HG03159 (cell line): ENCODE results near the gene TM9SF3.
A peak's percentile ranks its signal among the peaks of the same experiment; 100 is the strongest.
"Not testable (repeated sequence)": the region's sequence is repeated elsewhere in the genome, so short reads cannot be mapped to it uniquely, and the experiment has no call there.

Experiments used
- ATAC-seq: cut with Tn5 transposase; IDR thresholded peaks from one replicate; pipeline ENCODE4 v1.9.1; 2021; ENCODE audit warnings: mild to moderate bottlenecking, moderate library complexity; ENCODE audit not compliant: unreplicated experiment

Gene TM9SF3

DNA sequence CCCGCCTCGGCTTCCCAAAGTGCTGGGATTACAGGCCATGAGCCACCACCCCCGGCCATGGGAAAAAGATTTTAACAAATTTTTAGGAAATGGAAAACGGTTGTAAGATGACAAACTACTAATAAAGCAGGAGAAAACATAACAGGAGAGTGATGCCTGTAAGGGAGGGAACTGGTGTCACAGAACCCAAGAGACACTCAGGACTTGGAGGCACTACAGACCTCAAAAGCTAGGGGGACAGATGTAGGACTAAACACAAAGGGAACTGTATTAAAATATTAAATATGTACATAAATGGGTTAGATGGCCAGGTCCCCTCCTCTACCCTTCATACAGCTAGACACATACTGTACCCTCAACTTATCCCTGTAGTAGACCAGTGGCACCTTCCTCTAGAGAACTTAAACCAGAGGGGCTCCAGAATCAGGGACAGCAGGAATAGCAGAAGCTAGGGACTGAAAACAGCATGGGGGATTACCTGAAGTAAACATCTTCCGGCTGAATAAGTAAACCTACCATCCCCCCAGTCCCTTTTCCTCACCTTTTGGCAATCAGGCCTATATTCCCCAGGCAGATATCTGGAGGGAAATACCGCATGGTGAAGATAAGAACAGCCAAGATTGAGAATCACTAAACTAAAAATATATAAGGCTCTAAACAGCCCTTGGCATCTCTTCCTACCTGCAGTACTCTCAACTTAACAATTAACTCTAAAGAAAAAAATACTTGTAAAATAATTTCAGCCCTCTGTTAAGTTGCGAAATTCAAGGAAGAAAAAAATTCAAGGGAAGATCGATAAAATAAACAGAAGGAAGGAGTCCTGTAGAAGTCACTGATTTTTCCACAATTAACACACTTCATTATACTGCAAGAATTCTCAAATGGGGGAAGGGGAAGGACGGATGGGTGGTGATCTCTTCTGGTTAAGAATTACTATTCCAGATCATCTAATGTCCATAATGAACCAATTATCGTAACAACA lies 15.5 kb downstream of the TM9SF3 start:
- no peak for ATAC-seq

DNA sequence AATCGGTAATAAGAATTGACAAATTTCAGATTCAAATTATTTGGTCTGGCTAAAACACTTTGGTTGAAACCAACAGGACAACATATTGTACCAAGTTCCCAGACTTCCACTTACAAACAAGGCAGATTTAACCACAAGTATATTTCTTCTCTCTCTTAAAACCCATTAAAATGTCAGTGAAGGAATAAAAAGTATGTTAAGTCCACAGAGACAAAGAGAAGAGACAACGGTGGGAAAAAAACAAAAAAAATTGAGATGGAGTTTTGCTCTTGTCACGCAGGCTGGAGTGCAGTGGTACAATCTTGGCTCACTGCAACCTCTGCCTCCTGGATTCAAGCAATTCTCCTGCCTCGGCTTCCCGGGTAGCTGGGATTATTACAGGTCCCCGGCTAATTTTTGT lies 16.3 kb downstream of the TM9SF3 start:
- ATAC-seq = no peak

DNA sequence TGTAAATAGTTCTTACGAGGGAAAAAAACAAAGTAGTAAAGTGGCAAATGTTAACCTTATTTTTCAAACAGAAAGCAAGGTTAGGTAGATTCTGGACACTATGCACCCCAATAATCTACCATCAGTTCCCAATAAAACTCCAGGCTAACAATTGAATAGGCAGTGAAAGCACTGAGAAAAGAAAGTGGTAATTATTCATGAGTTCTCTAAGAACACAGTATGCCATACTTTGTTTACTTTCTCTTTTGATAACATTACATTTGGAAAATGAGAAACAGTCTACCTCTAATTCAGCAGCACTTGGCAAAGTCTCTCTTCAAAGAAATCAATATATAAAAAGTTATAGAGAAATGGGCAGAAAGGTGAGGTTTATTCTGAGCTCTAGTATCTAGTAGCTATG lies 18.4 kb downstream of the TM9SF3 start:
- ATAC-seq = no peak

GRCh38 chr10:96565774-96566173 lies 21.0 kb downstream of the TM9SF3 start:
- no peak for ATAC-seq

- no peak for ATAC-seq
Measured at GRCh38 chr10:96560966-96561887, 25.6 kb downstream of the TM9SF3 start.

DNA sequence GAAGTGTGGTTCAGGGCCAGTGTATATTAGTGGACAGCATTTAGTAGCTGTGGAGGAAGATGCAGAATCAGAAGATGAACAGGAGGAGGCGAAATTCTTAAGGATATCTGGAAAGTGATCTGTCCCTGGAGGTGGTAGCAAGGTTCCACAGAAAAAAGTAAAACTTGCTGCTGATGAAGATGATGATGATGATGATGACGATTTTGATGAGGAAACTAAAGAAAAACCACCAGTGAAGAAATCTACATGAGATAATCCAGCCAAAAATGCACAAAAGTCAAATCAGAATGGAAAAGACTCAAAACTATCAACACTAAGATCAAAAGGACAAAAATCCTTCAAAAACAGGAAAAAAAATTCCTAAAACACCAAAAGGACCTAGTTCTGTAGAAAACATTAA lies 26.3 kb downstream of the TM9SF3 start:
- ATAC-seq = no peak

- ATAC-seq = no peak
Measured at GRCh38 chr10:96556003-96556402, 30.8 kb downstream of the TM9SF3 start.

GRCh38 chr10:96555330-96555729 lies 31.5 kb downstream of the TM9SF3 start:
- no peak for ATAC-seq

GRCh38 chr10:96548589-96548988 lies 38.2 kb downstream of the TM9SF3 start:
- ATAC-seq = no peak

DNA sequence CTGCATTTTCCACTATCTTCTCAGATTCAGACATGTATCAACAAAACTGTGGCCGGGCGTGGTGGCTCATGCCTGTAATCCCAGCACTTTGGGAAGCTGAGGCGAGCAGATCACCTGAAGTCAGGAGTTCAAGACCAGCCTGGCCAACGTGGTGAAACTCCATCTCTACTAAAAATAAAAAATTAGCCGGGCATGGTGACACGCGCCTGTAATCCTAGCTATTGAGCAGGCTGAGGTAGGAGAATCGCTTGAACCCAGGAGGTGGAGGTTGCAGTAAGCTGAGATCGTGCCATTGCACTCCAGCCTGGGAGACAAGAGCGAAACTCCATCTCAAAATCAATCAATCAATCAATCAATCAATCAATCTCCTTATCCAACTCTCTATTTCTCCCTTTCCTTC lies 41.3 kb downstream of the TM9SF3 start:
- not testable (repeated sequence) for ATAC-seq

- ATAC-seq = no peak
Measured at GRCh38 chr10:96541921-96542320, 44.9 kb downstream of the TM9SF3 start.

DNA sequence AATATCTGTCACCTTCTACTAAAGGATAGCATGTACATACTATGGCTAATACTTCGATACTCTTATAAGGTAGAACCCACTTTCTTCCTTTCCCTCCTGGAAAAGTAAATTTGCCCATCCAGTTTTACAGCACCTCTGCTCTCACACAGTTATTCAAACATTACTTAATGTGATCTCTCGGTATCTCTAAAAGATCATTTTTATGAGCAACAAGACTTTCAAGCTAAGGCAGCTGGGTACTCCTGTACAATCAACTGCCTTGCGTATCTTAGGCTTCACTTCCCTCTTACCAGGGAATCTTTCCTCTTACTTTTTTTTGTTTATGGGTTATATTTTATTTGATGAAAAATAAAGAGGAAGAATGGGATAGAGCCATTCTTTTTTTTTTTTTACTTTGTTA lies 46.6 kb downstream of the TM9SF3 start:
- ATAC-seq = no peak

DNA sequence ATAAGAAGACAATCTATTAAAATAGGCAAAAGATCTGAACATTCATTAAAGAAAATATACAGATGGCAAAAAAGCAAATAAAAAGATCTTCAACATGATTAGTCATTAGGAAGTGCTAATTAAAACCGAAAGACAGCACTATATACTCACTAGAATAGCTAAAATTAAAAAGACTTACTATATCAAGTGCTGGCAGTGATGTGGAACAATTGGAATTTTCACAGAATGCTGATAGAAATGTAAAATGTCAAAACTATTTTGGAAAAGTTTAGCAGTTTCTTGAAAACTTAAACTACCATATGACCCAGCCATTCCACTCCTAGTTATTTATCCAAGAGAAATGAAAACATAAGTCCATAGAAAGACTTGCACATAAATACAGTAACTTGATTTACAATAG lies 48.1 kb downstream of the TM9SF3 start:
- ATAC-seq = no peak

GRCh38 chr10:96536129-96536528 lies 50.7 kb downstream of the TM9SF3 start:
- ATAC-seq = no peak

- ATAC-seq = no peak
Measured at GRCh38 chr10:96532523-96532922, 54.3 kb downstream of the TM9SF3 start.

- ATAC-seq = no peak
Measured at GRCh38 chr10:96529634-96530279, 57.1 kb downstream of the TM9SF3 start.

DNA sequence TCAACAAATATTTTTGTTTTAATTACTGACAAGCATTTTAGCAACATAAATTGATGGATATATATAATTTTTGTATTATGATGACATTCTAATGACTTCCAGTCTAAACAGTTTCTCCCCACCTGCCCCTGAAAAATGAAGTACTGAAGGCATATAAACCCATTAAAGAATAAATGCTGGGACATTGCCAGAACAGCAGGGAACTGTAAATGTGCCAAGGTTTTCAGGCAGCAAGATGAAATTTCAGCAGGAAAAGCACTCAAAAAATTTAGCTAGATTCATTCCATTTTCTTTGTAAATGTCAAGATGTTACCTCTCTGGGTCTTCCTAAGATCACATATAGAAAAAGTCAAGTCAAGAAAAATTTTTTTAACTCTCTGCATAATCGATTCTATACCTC lies 62.1 kb downstream of the TM9SF3 start:
- ATAC-seq = no peak

DNA sequence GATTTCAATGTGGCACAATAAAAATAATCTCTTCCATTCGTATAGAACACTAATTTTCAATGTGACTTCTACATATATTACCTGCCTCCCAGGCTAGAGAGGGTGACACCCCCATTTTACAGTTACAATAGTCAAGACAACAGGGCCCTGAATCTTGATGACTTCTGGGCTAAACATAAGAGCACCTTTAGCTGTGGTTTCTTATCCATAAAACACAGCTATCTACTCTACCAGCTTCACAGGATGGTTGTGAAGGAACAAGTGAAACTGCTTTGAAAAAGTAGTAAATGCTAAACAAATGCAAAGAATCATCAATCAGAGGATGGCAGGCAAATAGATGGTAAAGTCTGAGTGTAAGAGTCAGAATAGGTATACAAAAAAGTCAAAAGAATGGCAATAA lies 69.5 kb downstream of the TM9SF3 start:
- no peak for ATAC-seq

- ATAC-seq = no peak
Measured at GRCh38 chr10:96516337-96516736, 70.5 kb downstream of the TM9SF3 start.

- peak; percentile 74 for ATAC-seq
Measured at GRCh38 chr10:96513698-96514561, 72.9 kb downstream of the TM9SF3 start, which contains the start of gene TLL2. Gene TLL2 (minus strand): TSS chr10:96513926. CDS start chr10:96513685, 241 bp downstream.
